Liver (tissue), 9 donors: ENCODE measurements around the gene SF3B5. TPM values are rescaled to one million over a fixed set of nuclear protein-coding genes. Genes with fewer than 3 reads are reported as not detected.

Source experiments
- DNase-seq: peaks from one replicate; pipeline ENCODE4 v3.0.0-alpha.2; 2017; ENCODE audit warnings: low spot score
- H3K27ac ChIP-seq, 2 donors: one replicate each; pipeline ENCODE4 v1.7.0; 2013; ENCODE audit warnings: inconsistent platforms in 2 of 2, low read length in 2 of 2, control low read depth in 1 of 2, low read depth in 1 of 2, mild to moderate bottlenecking in 1 of 2
- H3K27me3 ChIP-seq, 4 donors: one replicate each; pipeline versions ENCODE4 v1.6.1 to v1.7.0; 2013; ENCODE audit warnings: low read length in 3 of 4, inconsistent platforms in 1 of 4, mild to moderate bottlenecking in 1 of 4, moderate library complexity in 1 of 4; ENCODE audit not compliant: control insufficient read depth in 4 of 4, insufficient read depth in 4 of 4
- H3K36me3 ChIP-seq, 4 donors: one replicate each; pipeline versions ENCODE4 v1.6.1 to v1.7.0; 2013; ENCODE audit warnings: low read length in 3 of 4, mild to moderate bottlenecking in 3 of 4, low read depth in 1 of 4, moderate library complexity in 1 of 4; ENCODE audit not compliant: control insufficient read depth in 4 of 4, insufficient read depth in 3 of 4
- H3K4me1 ChIP-seq, 4 donors: one replicate each; pipeline versions ENCODE4 v1.6.1 to v1.7.0; 2013; ENCODE audit warnings: low read length in 3 of 4, mild to moderate bottlenecking in 3 of 4, moderate library complexity in 1 of 4; ENCODE audit not compliant: control insufficient read depth in 4 of 4, insufficient read depth in 4 of 4
- H3K4me3 ChIP-seq, 3 donors: one replicate each; pipeline versions ENCODE4 v1.6.1 to v1.7.0; 2013; ENCODE audit warnings: low read length in 3 of 3, control low read depth in 1 of 3, low read depth in 1 of 3, mild to moderate bottlenecking in 1 of 3
- H3K9ac ChIP-seq, 2 donors: one replicate each; pipeline ENCODE4 v1.7.0; 2013; ENCODE audit warnings: low read length in 2 of 2, mild to moderate bottlenecking in 2 of 2, moderate library complexity in 2 of 2, control low read depth in 1 of 2, low read depth in 1 of 2
- H3K9me3 ChIP-seq, 4 donors: one replicate each; pipeline versions ENCODE4 v1.6.1 to v1.7.0; 2013; ENCODE audit warnings: low read length in 3 of 4; ENCODE audit not compliant: control insufficient read depth in 4 of 4
- ATF3 ChIP-seq: IDR thresholded peaks from 2 replicates; pipeline ENCODE4 v1.6.1; 2016; ENCODE audit warnings: antibody characterized with exemption
- CTCF ChIP-seq: fragments of 150-350 bp; IDR thresholded peaks from 2 replicates; pipeline ENCODE4 v1.5.1; 2017; ENCODE audit warnings: improper control_type of control experiment, low read depth, low read length; ENCODE audit not compliant: missing input control
- EGR1 ChIP-seq, 2 donors: IDR thresholded peaks; 2 replicates each; pipeline ENCODE4 v1.6.1; 2016 to 2018; ENCODE audit warnings: antibody characterized with exemption in 2 of 2, low read depth in 2 of 2
- FOXA2 ChIP-seq: IDR thresholded peaks from 2 replicates; pipeline ENCODE4 v1.6.1; 2016; ENCODE audit warnings: antibody characterized with exemption
- GABPA ChIP-seq, 2 donors: IDR thresholded peaks in 1 of 2; conservative IDR thresholded peaks in 1 of 2; 2 replicates each; pipeline ENCODE4 v1.6.1; 2016; ENCODE audit warnings: antibody characterized with exemption in 2 of 2, mild to moderate bottlenecking in 1 of 2, moderate library complexity in 1 of 2
- HNF4A ChIP-seq, 2 donors: conservative IDR thresholded peaks; 2 replicates each; pipeline ENCODE4 v1.6.1; 2016; ENCODE audit warnings: antibody characterized with exemption in 2 of 2, mild to moderate bottlenecking in 2 of 2
- HNF4G ChIP-seq: IDR thresholded peaks from 2 replicates; pipeline ENCODE4 v1.6.1; 2016; ENCODE audit warnings: antibody characterized with exemption
- JUND ChIP-seq, 2 donors: IDR thresholded peaks; 2 replicates each; pipeline ENCODE4 v1.6.1; 2016; ENCODE audit warnings: antibody characterized with exemption in 2 of 2
- MAX ChIP-seq: IDR thresholded peaks from 2 replicates; pipeline ENCODE4 v1.6.1; 2016; ENCODE audit warnings: antibody characterized with exemption
- NR2F2 ChIP-seq: IDR thresholded peaks from 2 replicates; pipeline ENCODE4 v1.6.1; 2016; ENCODE audit warnings: antibody characterized with exemption
- RAD21 ChIP-seq, 2 donors: IDR thresholded peaks; 2 replicates each; pipeline ENCODE4 v1.6.1; 2016; ENCODE audit warnings: antibody characterized with exemption in 2 of 2, mild to moderate bottlenecking in 2 of 2
- REST ChIP-seq: IDR thresholded peaks from 2 replicates; pipeline ENCODE4 v1.6.1; 2016; ENCODE audit warnings: antibody characterized with exemption, mild to moderate bottlenecking
- RXRA ChIP-seq, 2 donors: IDR thresholded peaks; 2 replicates each; pipeline ENCODE4 v1.6.1; 2017 to 2018; ENCODE audit warnings: antibody characterized with exemption in 2 of 2, mild to moderate bottlenecking in 1 of 2
- SP1 ChIP-seq: IDR thresholded peaks from 2 replicates; pipeline ENCODE4 v1.6.1; 2018; ENCODE audit warnings: antibody characterized with exemption, mild to moderate bottlenecking
- TAF1 ChIP-seq: conservative IDR thresholded peaks from 2 replicates; pipeline ENCODE4 v1.6.1; 2016; ENCODE audit warnings: antibody characterized with exemption, mild to moderate bottlenecking
- YY1 ChIP-seq: IDR thresholded peaks from 2 replicates; pipeline ENCODE4 v1.6.1; 2016; ENCODE audit warnings: antibody characterized with exemption, mild to moderate bottlenecking
- ZBTB33 ChIP-seq: IDR thresholded peaks from 2 replicates; pipeline ENCODE4 v1.6.1; 2016; ENCODE audit warnings: antibody characterized with exemption
- WGBS: extraction: QIAGEN DNeasy Blood & Tissue Kit; methylation state at CpG from one replicate; pipeline ENCODE4 v1.1.7; 2013; 5-methylcytosine and 5-hydroxymethylcytosine counted together
- polyA plus RNA-seq, 2 donors: library from polyadenylated mRNA; stranded (reverse) in 1 of 2; unstranded in 1 of 2; fragments of 200-250 nt in 1 of 2; fragments of >200 nt in 1 of 2; fragmentation: Nextera tagmentation in 1 of 2; extraction: Ambion mirVana in 1 of 2; gene quantifications; one replicate each; pipeline versions ENCODE4 v1.2.1 to v1.2.3, GENCODE V29; 2013 to 2015
- total RNA-seq, 2 donors: library from RNA; depleted of rRNA; stranded (reverse); fragments of >200 nt; gene quantifications; one replicate each; pipeline ENCODE4 v1.2.3, GENCODE V29; 2014
- donor health status: healthy.
- donor health status: healthy.
- donor health status: healthy.
- donor health status: healthy.
- donor health status: healthy.

SF3B5 gene
- total and polyA plus RNA-seq, 4 donors = 51.8 to 178 (median 96.9) TPM

GRCh38 chr6:144055121-144055931, 40.0 kb downstream of the SF3B5 start:
- DNase-seq = no peak
- 66% methylated on average over 6 of the region's 6 CpGs for whole genome bisulfite sequencing
- Histone ChIP-seq H3K4me1 (no peaks in the 10 kb centered on the region), H3K9me3 (no peaks in the 10 kb centered on the region), H3K27ac (no peak overlapping the region), H3K4me3 (no peak overlapping the region), H3K27me3 (no peaks in the 10 kb centered on the region), H3K9ac (no peak overlapping the region), H3K36me3 (peaks cover 0 to 2% (median 0%) of the 10 kb centered on the region in 4 donors)
- TF ChIP-seq ATF3 (no peak), SP1 (no peak), TAF1 (no peak), HNF4A (conservative IDR thresholded peaks at IDR 0.05) (no peak), REST (no peak), HNF4G (no peak), FOXA2 (no peak), NR2F2 (no peak), EGR1 (IDR thresholded peaks at IDR 0.05; ENCODE audit: low read depth in 2 of 2) (no peak), JUND (IDR thresholded peaks at IDR 0.05) (no peak), GABPA (IDR thresholded peaks at IDR 0.05 in 1 of 2, conservative IDR thresholded peaks at IDR 0.05 in 1 of 2) (no peak), CTCF (no peak), RAD21 (IDR thresholded peaks at IDR 0.05) (no peak), ZBTB33 (no peak), RXRA (IDR thresholded peaks at IDR 0.05) (no peak), MAX (no peak), YY1 (no peak)
